GM19372 (cell line): Measurements from ENCODE around the gene DEDD.
"Not testable (repeated sequence)": the region's sequence is repeated elsewhere in the genome, so short reads cannot be mapped to it uniquely, and the experiment has no call there.

Experiments used
- ATAC-seq: cut with Tn5 transposase; IDR thresholded peaks from one replicate; pipeline ENCODE4 v1.9.1; 2021; ENCODE audit warnings: mild to moderate bottlenecking, low read depth, moderate library complexity; ENCODE audit not compliant: unreplicated experiment

DEDD gene

DNA sequence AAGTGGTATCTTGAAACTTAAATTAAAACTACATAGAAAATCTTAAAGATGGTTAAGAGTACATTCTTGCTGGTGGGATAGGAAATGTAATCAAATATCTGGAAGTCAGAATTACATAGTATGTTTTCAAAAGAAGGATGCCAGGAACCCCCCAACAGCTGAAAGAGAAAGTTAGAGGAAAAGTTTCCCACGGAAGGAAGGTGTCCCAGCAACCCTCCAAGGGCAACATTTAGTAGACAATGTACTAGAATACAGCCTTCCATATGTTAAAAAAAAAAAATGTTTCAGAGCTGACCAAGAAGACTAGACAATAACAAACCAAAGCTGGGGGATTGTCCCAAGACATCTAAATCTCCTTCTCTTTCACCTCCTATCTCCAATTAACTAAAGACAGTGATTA lies 2.2 kb downstream of the DEDD start:
- ATAC-seq: no peak

GRCh38 chr1:161128591-161129420 lies 3.7 kb downstream of the DEDD start:
- no peak for ATAC-seq

DNA sequence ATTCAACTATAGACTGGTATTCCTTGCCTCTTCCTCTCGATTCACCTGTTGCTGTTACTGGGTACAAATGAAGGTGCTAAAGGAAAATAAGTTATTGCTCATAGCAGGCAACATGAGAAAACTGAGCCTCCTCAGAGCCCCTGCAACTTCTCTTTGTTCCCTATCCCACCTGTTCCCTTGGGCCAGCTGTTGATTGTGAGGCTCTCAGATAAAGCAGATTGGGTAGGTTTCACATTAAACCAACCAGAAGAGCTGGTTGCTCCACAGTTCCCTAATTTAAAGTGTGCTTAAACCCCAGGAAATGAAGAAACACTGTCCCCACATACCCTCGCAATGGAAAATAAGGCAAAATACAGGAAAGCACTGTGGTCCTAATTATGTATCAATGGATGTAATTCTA lies 4.8 kb downstream of the DEDD start:
- ATAC-seq: no peak

GRCh38 chr1:161122967-161123366 lies 9.5 kb downstream of the DEDD start:
- no peak for ATAC-seq

DNA sequence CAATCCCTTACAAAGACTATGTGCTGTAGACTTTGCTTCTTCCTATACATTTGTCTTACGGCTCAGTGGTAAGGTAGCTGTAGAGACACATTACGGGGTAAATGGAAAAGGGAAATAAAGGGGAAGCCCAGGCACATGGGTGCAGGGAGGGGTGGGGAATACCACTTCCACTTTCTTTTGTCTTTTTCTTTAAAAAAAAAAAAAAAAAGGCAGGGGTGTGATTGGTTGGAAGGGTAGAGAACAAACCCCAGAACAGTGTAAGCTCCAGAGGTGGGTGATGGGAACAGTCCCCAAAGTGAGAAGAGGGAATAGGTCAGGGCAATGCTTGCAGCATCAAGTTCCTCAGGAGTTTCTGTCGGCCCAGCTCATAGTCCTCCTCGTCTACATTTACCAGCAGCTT lies 10.6 kb downstream of the DEDD start:
- ATAC-seq: no peak

GRCh38 chr1:161121042-161121650 lies 11.3 kb downstream of the DEDD start:
- no peak for ATAC-seq

DNA sequence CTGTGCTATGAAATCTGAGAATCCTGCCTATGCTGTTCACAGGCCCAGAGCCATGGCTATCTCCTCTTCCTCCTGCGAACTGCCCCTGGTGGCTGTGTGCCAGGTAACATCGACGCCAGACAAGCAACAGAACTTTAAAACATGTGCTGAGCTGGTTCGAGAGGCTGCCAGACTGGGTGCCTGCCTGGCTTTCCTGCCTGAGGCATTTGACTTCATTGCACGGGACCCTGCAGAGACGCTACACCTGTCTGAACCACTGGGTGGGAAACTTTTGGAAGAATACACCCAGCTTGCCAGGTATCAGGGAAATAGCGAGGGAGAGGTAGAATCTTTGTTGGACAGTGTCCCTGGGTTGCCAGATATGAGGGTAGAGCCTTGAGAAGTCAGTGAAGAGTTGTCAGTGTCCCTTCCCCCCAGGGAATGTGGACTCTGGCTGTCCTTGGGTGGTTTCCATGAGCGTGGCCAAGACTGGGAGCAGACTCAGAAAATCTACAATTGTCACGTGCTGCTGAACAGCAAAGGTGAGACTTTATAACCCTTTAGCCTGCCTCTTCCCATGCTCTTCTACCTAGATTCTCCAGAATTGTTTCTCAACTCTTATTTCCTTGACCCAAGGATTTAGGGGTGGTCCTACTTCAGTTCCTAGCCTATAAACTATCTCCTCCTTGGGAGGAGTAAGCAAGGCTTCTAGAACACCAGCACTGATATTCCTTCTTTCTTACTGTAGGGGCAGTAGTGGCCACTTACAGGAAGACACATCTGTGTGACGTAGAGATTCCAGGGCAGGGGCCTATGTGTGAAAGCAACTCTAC lies 13.2 kb downstream of the DEDD start:
- peak; percentile 60 for ATAC-seq

DNA sequence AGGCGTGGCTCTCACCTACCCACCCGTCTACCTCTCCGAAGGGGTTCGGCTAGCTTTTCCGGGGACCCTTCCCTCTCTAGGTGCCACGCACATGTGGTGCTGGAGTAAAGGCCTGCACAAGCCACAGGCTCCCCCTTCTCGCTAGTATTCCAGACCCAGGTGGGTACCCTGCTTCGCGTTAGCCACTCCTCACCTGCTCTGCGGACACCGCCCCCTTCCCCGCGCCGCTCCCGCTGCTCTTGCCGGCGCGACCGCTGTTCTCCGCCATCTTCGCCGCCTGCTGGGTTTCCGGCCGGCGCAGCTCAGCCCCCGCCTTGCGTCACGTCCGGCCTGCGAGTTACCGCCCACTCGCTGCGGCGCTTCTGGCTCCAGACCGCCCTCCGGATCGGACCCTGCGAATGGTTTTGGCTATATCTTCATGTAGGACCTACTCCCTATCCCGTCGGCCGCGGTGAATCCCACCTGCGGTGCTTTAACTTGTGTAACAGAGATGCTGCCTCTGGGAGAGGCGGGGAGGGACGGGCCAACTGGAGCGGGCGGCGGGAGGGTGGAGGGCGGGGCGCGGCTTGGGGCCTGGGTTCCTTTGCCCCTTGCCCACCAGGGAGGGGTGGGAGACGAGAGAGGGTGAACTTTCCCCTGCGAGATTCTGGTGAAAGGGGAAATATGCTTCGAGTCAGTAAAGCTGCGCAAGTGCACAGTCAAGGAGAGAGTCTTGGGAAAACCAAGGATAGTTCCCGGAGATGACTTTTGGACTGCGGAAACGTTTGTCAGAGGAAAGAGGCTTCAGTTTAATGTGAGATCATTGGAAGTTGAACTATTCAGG lies 14.5 kb downstream of the DEDD start, which contains the start of the genes NIT1 and PFDN2:
NIT1 (plus strand) TSS at position 347 of the 823 bp plus-strand sequence; CDS start at position 419, 72 bp downstream.
PFDN2 (minus strand) TSS at position 279 of the 823 bp plus-strand sequence; CDS start at position 268, 11 bp downstream.
- peak; percentile 76 for ATAC-seq

DNA sequence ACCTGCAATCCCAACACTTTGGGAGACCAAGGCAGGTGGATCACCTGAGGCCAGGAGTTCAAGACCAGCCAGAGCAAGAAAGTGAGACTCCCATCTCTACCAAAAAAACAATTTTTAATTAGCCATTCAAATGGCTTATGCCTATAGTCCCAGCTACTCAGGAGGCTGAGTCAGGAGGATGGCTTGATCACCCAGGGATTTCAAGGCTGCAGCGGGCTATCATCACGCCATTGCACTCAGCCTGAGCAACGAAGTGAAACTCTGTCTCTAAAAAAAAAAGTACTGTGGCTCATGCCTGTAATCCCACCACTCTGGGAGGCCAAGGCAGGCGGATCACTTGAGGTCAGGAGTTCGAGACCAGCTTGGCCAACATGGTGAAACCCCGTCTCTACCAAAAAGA lies 16.5 kb downstream of the DEDD start:
- not testable (repeated sequence) for ATAC-seq

DNA sequence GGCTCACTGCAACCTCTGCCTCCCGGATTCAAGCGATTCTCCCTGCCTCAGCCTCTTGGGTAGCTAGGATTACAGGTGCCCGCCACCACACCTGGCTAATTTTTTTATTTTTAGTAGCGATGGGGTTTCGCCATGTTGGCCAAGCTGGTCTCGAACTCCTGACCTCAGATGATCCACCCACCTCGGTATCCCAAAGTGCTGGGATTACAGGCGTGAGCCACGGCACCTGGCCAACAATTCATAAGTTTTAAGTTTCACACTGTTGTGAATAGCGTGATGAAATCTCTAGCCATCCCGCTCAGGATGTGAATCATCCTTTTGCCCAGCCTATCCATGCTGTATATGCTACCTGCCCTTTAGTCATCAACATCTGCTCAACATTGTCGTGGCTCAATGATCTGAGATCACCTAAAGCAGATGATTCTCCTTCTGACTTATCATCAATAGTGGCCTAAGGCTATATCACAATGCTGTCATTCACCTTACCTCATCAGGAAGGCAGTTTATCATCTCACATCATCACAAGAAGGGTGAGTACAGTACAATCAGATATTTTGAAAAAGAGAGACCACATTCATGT lies 17.2 kb downstream of the DEDD start:
- ATAC-seq: no peak

- no peak for ATAC-seq
These were observed 17.9 kb downstream of the DEDD start for GRCh38 chr1:161114556-161114955.

- no peak for ATAC-seq
These were observed 18.6 kb downstream of the DEDD start for GRCh38 chr1:161113915-161114314.

GRCh38 chr1:161111527-161111926 lies 20.9 kb downstream of the DEDD start:
- no peak for ATAC-seq

DNA sequence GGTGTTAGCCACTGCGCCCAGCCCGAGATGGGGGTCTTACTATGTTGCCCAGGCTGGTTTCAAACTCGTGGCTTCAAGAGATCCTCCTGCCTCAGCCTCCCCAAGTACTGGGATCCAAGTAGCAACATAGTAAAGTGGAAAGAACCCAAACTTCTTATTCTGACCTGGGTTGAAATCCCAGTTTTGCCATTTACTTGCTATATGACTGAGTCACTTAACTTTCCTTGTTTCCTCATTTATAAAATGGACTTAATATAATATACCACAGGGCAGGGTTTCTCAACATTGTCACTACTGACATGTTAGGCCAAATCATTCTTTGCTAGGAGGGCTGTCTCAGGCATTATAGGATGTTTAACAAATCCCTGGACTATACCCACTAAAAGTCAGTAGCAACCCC lies 21.4 kb downstream of the DEDD start:
- no peak for ATAC-seq

GRCh38 chr1:161106431-161106830 lies 26.0 kb downstream of the DEDD start:
- ATAC-seq: no peak

- ATAC-seq: no peak
These were observed 31.9 kb downstream of the DEDD start for GRCh38 chr1:161100556-161100955.

DNA sequence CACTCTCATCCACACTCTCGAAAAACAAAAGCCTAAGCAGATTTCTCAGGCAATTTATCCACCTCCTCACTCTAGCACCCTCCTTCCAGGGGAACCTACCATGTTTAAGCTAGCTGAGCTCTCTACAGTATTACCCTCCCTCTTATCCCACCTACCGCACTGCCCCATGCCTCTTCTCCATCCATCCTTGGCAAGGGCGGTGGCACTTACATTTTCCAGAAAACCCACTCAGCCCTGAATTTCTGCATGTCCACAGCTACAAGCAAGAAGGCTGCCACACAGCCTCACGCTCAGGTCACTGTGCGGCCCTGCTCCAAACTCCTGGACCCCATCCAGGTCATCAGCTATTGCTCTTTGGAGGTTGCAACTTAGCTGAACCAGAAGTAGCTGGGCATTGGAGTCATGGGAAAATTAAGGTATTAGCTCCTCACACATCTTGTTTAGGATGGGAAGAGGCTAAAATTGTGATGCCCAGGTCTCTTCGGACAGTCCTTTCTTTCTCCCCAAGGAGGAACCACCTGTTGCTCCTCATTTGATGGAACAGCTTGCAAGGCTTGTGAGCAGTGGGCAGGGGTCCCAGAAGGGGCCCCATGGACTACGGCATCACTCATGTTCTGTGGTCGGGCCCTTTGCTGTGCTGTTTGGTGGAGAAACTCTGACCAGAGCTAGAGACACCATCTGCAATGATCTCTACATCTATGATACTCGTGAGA lies 33.2 kb downstream of the DEDD start:
- no peak for ATAC-seq

- ATAC-seq: peak; percentile 75
These were observed 34.0 kb downstream of the DEDD start, which contains the start of gene KLHDC9 for GRCh38 chr1:161098210-161099068. KLHDC9 (plus strand) TSS chr1:161098361; CDS start chr1:161098536, 175 bp downstream.
